GM13976 (cell line): ENCODE measurements around the gene NLGN1.

Experiments used
- DNase-seq: peaks from one replicate; pipeline ENCODE4 v3.0.0; 2012; ENCODE audit warnings: low spot score
- in situ Hi-C: fragments of 300-500 bp; cut with MboI; formaldehyde crosslinking; loops from one replicate; pipeline ENCODE4 v1.12.0; 2022; ENCODE audit warnings: low sequenced_read_pairs, mixed read lengths, inconsistent platforms; ENCODE audit not compliant: unreplicated experiment
- TF ChIP-seq, protein P1 (sequence below): IDR thresholded peaks from 2 replicates; pipeline ENCODE4 v1.5.1; 2012; ENCODE audit warnings: borderline replicate concordance, mild to moderate bottlenecking; ENCODE audit not compliant: insufficient read depth; ENCODE audit errors: extremely low read depth, missing control alignments, control extremely low read depth

The NLGN1 gene

DNA sequence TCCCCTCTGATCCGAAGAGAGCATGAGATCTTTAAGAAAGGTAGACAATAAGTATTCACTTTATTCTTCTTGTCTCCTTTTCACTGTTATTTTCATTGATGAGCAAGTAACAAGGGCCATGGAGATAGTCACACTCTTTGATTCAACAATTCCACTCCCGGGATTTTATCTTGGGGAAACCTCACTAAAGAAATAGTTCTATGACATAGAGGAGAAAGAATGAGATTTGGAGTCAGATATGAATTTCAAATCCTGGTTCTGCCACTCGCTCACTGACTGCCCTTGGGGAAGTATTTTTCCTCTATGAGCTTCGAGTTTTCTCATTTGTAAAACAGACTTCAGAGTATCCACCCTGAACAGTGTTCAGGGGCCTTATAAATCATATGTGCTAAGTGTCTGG is 514.6 kb downstream of the NLGN1 start:
- TF ChIP-seq, protein P1, sequence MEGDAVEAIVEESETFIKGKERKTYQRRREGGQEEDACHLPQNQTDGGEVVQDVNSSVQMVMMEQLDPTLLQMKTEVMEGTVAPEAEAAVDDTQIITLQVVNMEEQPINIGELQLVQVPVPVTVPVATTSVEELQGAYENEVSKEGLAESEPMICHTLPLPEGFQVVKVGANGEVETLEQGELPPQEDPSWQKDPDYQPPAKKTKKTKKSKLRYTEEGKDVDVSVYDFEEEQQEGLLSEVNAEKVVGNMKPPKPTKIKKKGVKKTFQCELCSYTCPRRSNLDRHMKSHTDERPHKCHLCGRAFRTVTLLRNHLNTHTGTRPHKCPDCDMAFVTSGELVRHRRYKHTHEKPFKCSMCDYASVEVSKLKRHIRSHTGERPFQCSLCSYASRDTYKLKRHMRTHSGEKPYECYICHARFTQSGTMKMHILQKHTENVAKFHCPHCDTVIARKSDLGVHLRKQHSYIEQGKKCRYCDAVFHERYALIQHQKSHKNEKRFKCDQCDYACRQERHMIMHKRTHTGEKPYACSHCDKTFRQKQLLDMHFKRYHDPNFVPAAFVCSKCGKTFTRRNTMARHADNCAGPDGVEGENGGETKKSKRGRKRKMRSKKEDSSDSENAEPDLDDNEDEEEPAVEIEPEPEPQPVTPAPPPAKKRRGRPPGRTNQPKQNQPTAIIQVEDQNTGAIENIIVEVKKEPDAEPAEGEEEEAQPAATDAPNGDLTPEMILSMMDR = no peak
- no peak for DNase-seq
- in situ Hi-C loops = no loop called here

DNA sequence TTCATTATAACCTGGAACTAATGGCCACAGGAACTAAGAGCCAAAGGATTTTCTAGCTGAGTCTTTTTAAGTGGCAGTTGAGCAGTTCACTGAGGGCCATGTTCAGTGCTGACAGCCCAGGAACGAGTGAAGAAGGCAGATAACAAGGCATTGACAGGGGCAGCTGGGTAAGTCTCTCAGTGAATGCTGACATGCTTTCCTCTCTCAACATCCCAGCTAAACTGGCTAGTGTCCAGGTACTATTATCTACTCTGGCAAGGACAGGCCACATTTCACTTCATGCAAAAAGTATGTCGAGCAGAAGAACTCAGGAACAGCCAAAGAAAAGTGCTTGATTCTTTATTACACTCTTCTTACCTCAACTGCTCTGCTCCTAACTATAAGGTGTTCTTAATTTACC is 515.9 kb downstream of the NLGN1 start:
- TF ChIP-seq, protein P1 = no peak
- in situ Hi-C loops = no loop called here
- DNase-seq = no peak

GRCh38 chr3:173913974-173914421 is 516.5 kb downstream of the NLGN1 start:
- in situ Hi-C loops = no loop called here
- TF ChIP-seq, protein P1 = no peak

DNA sequence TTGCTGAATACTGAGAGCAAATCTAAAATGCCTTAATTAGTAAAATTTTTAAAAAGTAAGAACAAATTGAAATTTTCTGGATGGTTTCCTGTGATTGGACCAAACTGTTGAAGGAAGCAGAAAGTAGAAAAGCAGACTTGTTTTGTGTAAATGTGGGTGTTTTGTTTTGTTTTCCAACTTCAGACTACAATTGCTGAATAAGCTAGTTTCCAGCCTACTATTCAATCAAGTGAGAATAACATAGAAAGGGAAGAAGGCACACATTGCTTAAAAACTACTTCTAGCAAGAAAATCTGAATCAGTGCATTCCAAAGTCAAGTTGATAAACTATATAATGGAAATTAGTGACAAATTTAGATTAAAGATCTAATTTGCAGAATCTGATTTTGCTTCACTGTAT is 519.3 kb downstream of the NLGN1 start:
- no peak for DNase-seq
- TF ChIP-seq, protein P1 = no peak
- in situ Hi-C loops = no loop called here

More at GRCh38 chr3:173913974-173914421, 516.5 kb downstream of the NLGN1 start:
- no peak for DNase-seq

DNA sequence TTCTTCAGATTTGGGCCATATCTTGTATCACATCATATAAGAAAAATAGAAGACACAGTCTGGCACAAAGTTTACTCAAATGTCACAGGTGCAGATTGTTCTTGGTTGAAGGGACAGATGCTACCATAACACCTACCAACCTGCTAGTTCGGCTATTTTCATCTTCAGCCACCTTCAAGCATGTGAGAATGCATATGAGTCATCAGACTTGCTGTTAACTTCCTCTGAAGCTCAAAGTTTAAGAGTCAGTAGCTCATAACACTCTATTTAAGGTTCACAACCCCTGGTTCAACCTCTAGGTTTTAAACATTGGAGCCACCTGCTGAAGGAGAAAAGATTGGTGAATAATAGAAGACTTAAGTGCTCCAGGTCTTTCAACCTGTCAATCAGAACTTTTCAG is 522.8 kb downstream of the NLGN1 start:
- in situ Hi-C loops = no loop called here
- TF ChIP-seq, protein P1 = no peak
- no peak for DNase-seq

DNA sequence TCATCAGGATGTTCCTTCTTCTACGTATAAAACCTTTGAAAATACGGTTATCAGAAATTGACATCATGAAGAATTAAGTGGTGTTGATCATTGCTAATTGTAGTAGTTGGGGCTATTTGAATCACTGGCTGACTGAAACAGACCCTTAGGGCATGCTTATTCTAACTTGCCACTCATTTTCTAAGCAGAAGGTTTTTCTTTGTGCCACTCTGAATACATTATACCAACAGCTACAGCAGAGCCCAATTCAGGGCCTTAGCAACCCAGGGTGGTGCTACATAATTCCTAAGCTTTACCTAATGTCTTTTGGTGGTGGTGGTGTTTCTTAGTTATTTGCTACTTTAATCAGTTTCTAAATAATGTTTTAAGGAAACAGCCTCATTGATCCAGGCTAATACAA is 524.2 kb downstream of the NLGN1 start:
- TF ChIP-seq, protein P1 = no peak
- DNase-seq = no peak
- in situ Hi-C loops = no loop called here

DNA sequence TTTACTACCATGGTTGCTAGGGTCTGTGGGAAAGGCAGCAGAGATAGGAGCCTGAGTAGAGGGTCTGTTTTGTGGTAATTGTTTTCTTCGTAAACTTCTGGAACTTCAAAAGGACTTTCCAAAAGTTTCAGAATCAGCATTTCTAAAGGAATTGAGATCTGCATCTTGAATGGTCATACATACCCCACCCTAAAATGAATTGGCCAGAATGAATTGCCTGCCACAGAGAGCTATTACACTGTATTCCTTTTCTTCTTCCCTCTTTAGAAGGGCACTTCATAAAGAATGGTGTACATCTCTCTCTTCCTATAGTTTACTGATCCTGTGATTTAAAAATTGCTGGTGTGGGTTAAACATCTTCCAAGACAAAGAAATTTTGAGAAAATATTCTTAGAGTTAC is 525.7 kb downstream of the NLGN1 start:
- in situ Hi-C loops = no loop called here
- no peak for DNase-seq
- TF ChIP-seq, protein P1 = no peak
